Hepatocyte (in vitro differentiated cells): ENCODE results near the gene RAPGEF6.

Source experiments
- EZH2 ChIP-seq: fragments of 200-600 bp; sonication (generic); IDR thresholded peaks from 2 replicates; pipeline ENCODE4 v1.6.1; 2016; ENCODE audit warnings: antibody characterized with exemption, mild to moderate bottlenecking, borderline replicate concordance
- TF ChIP-seq, protein P1 (sequence below): fragments of 200-600 bp; sonication (generic); IDR thresholded peaks from 2 replicates; pipeline ENCODE4 v1.5.1; 2016; ENCODE audit warnings: antibody characterized with exemption, mild to moderate bottlenecking; ENCODE audit not compliant: poor library complexity

DNA sequence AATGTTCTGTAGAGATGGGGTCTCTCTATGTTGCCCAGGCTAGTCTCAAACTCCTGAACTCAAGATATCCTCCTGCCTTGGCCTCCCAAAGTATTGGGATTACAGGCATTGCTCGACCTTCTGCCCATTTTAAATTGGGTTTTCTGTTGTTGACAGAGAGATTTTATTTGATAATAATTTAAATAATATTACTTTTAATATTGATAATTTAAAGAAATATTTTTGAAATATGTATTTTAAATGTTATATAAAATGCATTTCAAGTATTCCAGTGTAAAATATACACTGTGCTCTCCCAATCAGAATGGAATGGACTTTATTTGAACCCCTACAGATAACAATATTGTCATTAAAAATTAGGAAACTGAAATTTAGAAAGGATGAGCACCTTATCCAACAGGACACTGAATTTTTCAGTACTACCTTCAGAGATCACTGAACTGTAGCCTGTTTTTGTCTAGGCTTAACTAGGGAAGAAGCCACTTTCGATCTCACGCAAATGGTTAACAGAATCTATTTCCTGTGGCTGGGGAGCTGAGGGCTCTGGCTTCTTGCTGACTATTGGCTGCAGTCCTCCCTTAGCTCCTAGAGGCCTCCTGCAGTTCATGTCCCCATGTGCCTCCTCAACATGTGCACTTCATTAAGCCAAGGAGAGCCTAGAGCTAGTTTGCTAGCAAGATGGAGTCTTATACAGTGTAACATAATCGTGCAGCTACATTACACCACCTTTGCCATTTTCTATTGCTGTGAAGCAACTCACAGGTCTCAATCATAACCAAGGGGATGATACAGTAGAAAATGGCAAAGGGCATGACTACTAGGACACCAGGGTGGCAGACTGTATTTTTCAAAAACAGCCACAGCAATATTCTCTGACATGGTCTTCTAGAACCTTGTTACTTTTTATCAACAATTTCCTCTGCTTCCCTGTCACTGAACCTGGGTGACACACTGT is 221.1 kb downstream of the RAPGEF6 start:
- TF ChIP-seq, protein P1, sequence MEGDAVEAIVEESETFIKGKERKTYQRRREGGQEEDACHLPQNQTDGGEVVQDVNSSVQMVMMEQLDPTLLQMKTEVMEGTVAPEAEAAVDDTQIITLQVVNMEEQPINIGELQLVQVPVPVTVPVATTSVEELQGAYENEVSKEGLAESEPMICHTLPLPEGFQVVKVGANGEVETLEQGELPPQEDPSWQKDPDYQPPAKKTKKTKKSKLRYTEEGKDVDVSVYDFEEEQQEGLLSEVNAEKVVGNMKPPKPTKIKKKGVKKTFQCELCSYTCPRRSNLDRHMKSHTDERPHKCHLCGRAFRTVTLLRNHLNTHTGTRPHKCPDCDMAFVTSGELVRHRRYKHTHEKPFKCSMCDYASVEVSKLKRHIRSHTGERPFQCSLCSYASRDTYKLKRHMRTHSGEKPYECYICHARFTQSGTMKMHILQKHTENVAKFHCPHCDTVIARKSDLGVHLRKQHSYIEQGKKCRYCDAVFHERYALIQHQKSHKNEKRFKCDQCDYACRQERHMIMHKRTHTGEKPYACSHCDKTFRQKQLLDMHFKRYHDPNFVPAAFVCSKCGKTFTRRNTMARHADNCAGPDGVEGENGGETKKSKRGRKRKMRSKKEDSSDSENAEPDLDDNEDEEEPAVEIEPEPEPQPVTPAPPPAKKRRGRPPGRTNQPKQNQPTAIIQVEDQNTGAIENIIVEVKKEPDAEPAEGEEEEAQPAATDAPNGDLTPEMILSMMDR: no peak
- no peak for TF ChIP-seq EZH2
